ENCODE measurements around the gene OR56B1.

Gene OR56B1

GRCh38 chr11:5694642-5695041 lies 41.6 kb upstream of the OR56B1 start:
- TF ChIP-seq, protein P1, sequence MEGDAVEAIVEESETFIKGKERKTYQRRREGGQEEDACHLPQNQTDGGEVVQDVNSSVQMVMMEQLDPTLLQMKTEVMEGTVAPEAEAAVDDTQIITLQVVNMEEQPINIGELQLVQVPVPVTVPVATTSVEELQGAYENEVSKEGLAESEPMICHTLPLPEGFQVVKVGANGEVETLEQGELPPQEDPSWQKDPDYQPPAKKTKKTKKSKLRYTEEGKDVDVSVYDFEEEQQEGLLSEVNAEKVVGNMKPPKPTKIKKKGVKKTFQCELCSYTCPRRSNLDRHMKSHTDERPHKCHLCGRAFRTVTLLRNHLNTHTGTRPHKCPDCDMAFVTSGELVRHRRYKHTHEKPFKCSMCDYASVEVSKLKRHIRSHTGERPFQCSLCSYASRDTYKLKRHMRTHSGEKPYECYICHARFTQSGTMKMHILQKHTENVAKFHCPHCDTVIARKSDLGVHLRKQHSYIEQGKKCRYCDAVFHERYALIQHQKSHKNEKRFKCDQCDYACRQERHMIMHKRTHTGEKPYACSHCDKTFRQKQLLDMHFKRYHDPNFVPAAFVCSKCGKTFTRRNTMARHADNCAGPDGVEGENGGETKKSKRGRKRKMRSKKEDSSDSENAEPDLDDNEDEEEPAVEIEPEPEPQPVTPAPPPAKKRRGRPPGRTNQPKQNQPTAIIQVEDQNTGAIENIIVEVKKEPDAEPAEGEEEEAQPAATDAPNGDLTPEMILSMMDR (IDR thresholded peaks at IDR 0.05; ENCODE audit: insufficient read depth, low read depth, low read length, missing control alignments), result no peak
- no peak for DNase-seq (ENCODE audit: low read depth)
- H3K4me3 ChIP-seq (ENCODE audit: low read length), result no peak overlapping the region

GRCh38 chr11:5695580-5695979 lies 40.7 kb upstream of the OR56B1 start:
- H3K4me3 ChIP-seq (ENCODE audit: low read length), result no peak overlapping the region
- no peak for DNase-seq (ENCODE audit: low read depth)
- TF ChIP-seq, protein P1 (IDR thresholded peaks at IDR 0.05; ENCODE audit: insufficient read depth, low read depth, low read length, missing control alignments), result no peak

- no peak overlapping the region for H3K4me3 ChIP-seq (ENCODE audit: low read length)
- TF ChIP-seq, protein P1 (IDR thresholded peaks at IDR 0.05; ENCODE audit: insufficient read depth, low read depth, low read length, missing control alignments), result no peak
- DNase-seq (ENCODE audit: low read depth), result no peak
Observed at GRCh38 chr11:5696210-5696609, 40.0 kb upstream of the OR56B1 start.

DNA sequence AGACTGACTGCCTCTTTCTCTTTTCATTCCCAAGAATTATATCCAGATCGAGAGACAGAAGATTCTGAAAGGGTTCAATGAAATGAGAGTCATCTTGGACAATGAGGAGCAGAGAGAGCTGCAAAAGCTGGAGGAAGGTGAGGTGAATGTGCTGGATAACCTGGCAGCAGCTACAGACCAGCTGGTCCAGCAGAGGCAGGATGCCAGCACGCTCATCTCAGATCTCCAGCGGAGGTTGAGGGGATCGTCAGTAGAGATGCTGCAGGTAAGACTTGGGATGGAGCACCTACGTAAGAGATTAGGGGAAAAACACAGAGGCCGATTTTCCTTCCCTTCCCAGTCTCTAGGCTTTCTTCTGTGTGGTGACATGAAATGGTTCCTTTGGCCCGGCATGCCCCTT lies 38.0 kb upstream of the OR56B1 start:
- H3K4me3 ChIP-seq (ENCODE audit: low read length), result no peak overlapping the region
- TF ChIP-seq, protein P1 (IDR thresholded peaks at IDR 0.05; ENCODE audit: insufficient read depth, low read depth, low read length, missing control alignments), result no peak

GRCh38 chr11:5700421-5701054 lies 35.7 kb upstream of the OR56B1 start:
- no peak for DNase-seq (ENCODE audit: low read depth)

More for the DNA sequence above, 38.0 kb upstream of the OR56B1 start:
- DNase-seq (ENCODE audit: low read depth), result no peak

DNA sequence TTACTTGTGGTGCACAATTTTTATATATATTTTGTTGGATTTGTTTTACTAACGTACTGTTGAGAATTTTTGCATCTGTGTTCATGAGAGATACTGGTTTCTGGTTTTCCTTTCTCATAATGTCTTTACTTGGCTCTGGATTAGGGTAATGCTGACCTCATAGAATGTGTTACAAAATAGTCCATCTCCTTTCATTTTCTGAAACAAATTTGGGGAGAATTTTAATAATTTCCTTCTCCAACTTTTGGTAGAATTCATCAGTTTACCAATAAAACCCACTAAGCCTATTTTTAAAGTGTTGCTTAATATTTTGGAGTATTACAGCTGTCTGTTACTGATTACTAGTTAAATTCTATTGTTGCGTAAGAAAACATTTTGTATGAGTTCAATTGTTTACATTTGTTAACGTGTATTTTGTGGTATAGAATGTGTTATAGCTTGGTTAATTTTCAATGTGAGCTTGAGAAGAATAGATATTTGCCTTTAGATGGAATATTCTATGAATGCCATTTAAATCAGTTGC lies 35.1 kb upstream of the OR56B1 start:
- H3K4me3 ChIP-seq (ENCODE audit: low read length), result no peak overlapping the region
- TF ChIP-seq, protein P1 (IDR thresholded peaks at IDR 0.05; ENCODE audit: insufficient read depth, low read depth, low read length, missing control alignments), result no peak
- no peak for DNase-seq (ENCODE audit: low read depth)

More at GRCh38 chr11:5700421-5701054, 35.7 kb upstream of the OR56B1 start:
- TF ChIP-seq, protein P1 (IDR thresholded peaks at IDR 0.05; ENCODE audit: insufficient read depth, low read depth, low read length, missing control alignments), result no peak
- no peak overlapping the region for H3K4me3 ChIP-seq (ENCODE audit: low read length)
